HL-60/S4 treated with phorbol 12-myristate 13-acetate at 8.2 ng/mL for 4 days and 3 days (cell line): Measurements from ENCODE around the gene GZMA.
"Not testable (repeated sequence)": the region's sequence is repeated elsewhere in the genome, so short reads cannot be mapped to it uniquely, and the experiment has no call there.

Experiments
- in situ Hi-C: fragments of 300-500 bp; cut with MboI; formaldehyde crosslinking; loops from 2 replicates; pipeline ENCODE4 v1.15.0; 2022; ENCODE audit warnings: low sequenced_read_pairs

Gene GZMA

DNA sequence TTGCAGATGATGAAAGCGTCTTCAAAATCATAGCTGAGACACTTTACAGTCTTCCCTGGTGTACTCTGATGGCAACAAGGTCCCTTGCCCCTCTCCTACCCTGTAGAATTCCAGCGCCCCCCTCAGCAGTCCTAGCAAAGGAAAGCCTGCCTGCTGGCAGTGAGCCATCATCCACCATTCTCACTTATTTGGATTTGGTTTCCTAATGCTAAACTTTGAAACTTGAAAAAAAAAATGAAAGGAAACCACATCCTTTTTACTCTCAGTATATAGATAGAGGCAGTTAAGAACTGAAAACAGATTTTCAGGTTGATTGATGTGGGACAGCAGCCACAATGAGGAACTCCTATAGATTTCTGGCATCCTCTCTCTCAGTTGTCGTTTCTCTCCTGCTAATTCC is at the start of gene GZMA:
GZMA (plus strand) TSS at position 299 of the 400 bp plus-strand sequence; CDS start at position 336, 37 bp downstream.
- in situ Hi-C loops, result no loop called here

DNA sequence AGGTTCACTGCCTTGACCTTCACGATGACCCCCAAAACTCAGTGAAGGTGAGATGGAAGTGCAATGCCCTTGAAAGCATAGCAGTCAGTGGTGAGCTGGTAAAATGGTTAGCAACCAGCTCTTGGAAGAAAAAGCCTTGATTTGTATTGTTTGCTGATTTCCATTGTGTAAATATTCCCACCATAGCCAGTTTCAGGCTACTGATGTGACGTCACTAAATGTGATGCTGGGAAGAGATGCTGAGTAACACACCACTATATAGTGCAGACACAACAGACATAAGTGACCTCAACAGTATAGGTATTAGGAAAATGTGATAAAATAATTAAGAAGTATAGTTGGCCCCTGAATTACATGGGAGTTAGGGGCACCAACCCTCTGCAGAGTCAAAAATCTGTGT is 47.3 kb upstream of the GZMA start:
- in situ Hi-C loops, result no loop called here

DNA sequence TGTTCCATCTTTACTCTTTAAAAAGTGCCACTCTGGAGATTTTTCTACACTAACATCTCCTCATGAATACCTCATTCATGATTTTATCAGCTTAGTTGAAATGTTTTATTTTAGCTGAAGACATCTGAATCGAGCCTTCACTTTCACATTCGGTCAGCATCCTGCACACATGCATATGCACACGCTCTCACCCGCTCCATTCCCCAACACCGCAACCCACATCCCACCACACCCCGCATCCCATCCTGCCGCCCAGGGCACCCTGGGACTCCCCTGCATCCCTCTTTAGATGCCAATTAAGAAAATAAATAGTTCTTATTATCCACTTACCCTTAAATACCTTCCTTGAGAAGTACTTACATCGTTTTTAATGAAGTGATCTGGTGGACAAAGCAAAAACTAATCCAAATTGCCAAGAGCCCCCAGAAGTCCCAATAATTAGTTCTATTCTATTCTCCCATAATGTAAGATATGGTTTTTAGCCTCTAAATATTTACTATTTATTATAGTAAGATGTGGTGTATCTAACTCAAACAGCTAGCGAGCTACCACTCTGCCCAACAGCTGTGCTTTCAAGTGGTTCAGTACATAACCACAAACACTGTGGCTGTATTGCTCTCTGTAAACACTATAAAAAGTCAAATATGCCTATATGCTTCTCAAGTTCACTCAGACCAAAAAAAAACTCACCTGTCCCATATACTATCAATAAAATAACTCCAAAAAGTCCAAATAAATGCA is 40.2 kb upstream of the GZMA start:
- in situ Hi-C loops, result no loop called here

DNA sequence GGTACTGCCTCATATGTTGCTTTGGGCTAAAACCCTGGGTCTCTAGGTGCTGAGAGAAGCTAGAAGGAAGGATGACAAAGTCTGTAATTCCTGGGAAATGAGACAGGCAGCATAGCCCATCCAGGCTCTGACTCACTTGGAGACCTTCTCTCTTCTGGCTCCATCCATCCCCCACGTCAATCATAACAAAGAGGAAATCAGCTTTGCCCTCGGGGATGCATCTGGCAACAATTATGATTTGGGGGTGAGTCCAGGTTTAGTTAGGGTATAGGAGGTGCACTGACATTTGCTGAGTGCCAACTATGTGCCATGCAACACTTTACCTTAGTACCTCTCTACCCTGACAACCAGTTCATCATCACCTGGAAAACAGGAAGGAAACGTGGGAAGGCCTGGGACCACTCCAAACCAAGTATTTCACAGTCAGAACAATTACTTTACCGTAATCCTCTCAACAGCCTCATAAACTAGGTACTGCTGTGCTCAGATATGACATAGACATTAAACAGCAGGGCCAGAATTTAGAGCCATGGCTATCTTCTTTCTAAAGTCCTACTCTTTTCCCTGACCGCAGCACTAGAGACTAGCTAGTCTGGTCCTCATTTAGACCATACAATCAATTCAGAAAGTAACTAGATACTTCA is 39.1 kb upstream of the GZMA start:
- in situ Hi-C loops, result no loop called here

DNA sequence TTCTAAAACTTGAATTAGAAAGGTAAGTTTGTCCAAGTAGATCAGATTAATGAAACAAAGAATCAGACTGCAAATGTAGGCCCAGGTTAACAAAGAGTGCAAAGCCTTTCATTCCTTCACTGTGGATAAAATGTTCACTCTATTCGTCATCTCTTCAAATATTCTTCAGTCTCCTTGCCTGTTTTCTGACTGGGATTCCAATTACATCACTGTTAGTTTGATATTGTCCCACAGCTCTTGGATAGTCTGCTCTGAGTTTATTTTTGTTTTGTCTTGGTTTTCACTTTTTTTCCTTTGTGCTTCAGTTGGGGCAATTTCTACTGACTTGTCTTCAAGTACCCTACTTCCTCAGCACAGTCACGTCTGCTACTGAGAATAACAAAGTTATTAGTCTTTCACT is 38.5 kb upstream of the GZMA start:
- in situ Hi-C loops, result no loop called here

DNA sequence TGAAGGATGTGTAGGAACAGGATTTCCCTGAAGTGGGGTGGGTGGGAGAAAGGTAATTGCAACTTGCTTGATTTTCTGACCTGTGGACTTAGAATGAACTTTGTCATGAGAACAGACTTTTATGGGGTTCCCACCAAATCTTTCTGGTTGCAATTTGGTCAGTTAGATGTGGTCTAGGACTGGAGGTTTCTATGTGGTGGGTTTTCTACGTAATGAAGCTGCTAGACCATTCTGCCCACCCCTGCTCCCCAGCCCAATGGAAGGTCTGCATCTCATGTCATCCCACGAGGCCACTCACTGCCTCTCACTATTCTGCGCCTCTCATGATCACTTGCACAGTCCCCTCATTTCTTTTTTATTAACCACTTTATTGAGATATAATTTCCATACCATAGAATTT is 37.9 kb upstream of the GZMA start:
- in situ Hi-C loops, result no loop called here

DNA sequence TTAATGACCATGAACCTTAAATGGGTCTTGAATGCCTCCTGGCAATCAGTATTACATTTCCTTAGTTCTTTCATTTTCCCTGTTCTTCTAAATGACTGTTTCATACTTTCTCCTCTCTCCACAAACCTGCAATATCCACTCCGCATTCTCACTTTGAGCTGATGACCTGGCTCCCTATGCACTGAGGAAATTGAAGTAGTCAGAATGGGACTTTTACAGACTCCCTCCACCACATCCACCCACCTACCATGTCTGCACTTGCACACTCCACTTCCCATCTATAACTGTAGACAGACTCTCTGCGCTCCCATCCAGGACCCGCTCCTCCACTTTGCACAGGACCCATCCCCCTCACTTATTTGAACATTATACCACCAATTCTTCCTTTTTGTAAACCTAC is 36.2 kb upstream of the GZMA start:
- in situ Hi-C loops, result no loop called here

DNA sequence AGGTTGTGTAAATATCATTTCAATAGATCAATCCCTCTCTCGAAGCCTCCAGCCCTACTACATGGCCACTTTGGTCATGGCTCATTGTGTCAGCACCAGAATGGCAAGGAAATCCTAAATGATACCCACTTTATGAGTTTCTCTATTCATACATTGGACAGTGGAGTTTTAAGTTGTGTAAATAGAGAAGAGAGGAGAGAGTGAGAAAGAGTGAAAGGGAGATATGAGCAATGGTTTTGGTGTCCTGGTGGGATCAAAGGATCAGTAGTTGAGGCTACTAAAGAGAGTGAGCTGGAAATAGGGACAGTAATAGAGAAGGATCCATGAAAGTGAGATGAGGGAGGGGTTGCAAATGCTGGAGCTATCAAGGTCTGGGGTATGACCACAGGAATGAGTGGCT is 31.5 kb upstream of the GZMA start:
- in situ Hi-C loops, result no loop called here

DNA sequence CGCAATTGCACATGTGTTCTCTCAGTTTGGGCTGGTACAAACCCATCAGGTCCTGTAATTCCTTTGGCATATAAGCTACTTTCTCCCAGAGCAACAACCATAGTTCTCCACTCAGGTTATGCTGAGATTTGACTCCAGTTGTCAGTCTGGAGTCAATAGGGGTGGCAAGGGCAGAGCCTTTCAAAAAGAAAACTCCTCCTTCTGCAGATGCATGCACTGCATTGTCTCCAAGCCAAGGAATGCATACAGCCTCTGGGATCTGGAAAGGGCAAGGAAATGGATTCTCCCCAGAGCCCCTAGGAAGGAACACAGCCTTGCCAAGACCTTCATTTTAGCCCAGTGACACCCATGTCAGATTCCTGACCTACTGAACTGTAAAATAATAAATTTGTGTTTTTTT is 31.0 kb upstream of the GZMA start:
- in situ Hi-C loops, result no loop called here

DNA sequence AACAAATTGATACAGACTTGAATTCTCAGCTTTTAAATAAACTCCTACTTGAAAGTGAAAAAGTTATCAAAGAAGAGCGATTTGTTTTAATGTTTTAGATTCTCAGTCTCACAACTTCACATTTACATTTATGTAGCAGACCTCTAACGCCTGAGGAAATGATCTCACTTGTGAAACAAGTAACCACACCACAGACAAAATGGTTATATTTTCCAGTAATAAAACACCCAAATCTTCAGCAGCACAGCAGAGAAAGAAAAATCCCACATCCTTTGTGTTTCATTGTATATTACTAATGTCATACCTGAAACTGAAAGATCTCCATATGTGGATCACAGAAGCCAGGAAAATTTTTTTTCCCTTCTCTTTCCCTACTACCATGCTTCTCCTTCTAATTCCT is 29.8 kb upstream of the GZMA start:
- in situ Hi-C loops, result no loop called here

DNA sequence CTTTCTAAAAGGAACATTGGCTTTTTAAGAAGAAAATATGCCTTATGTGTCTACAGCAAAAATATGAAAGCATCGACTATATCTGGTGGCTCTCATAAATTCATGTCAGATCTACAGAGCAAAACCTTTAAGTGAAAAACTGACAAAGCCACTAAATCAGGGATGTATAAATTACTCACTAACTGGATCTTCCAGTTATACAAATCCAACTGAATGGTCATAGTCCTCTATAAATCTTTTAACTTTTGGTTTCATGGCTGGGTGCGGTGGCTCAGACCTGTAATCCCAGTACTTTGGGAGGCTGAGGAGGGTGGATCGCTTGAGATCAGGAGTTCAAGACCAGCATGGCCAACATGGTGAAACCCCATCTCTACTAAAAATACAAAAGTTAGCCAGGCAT is 29.2 kb upstream of the GZMA start:
- in situ Hi-C loops, result no loop called here

DNA sequence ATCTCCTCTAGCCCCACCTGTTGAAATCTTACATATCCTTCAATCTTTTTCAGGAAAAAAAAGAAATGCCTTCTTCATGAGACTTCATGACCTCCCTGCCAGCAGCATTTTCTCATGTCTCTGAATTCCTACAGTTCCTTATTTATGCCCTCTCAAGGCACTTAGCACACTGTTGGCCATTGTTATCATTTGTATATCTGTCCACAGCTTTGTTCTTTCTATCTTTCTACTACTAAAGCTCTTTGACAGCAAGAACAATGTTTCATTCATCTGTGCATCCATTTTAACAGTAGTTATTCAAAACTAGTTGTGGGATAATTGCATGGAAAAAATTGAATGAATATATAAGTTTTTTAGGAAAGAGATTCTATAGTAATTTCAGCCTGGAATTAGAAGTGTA is 20.9 kb upstream of the GZMA start:
- in situ Hi-C loops, result no loop called here

DNA sequence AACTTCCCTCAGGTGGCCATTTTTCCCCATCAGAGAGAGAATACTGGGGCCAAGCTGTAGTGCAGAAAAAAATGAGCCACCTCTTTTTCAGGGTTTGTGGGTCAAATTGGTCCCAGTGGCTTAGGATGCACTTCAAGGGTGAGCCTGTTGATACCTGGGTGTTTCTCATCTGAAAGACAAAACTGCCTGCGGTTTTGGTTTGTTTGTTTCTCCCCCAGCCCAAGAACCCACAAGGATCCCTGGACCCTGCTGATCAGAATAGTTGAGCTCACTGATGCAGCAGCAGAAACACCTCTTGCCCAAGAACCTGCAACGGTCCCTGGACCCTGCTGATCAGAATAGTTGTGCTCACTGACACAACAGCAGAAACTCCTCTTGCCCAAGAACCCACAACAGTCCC is 13.1 kb upstream of the GZMA start:
- in situ Hi-C loops, result not testable (repeated sequence)

DNA sequence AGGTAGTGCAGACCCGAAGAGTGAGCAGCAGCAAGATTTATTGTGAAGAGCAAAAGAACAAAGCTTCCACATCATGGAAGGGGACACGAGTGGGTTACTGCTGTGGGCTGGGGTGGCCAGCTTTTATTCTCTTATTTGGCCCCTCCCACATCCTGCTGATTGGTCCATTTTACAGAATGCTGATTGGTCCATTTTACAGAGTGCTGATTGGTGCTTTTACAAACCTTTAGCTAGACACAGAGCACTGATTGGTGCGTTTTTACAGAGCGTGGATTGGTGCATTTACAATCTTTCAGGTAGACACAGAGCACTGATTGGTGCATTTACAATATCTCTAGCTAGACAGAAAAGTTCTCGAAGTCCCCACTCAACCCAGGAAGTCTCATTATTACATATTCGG is 11.4 kb upstream of the GZMA start:
- in situ Hi-C loops, result not testable (repeated sequence)

DNA sequence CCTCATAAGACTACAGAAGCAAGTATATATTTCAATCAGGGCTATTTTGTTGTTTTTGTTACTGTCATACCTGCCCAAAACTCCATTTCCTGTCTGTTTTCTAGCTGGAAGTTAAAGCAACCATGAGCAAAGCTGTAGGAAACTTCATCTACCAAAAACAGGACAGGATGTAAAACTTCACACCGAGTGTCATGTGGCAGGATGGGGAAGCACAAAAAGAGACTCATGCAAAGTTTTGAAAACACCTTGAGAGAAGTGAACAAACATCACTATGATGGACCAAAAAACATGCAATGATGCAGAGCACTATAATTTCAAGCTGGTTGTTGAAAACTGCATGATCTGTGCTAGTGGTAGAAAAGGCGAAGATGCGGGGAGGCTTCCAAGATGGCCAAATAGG is 6.3 kb upstream of the GZMA start:
- in situ Hi-C loops, result no loop called here

DNA sequence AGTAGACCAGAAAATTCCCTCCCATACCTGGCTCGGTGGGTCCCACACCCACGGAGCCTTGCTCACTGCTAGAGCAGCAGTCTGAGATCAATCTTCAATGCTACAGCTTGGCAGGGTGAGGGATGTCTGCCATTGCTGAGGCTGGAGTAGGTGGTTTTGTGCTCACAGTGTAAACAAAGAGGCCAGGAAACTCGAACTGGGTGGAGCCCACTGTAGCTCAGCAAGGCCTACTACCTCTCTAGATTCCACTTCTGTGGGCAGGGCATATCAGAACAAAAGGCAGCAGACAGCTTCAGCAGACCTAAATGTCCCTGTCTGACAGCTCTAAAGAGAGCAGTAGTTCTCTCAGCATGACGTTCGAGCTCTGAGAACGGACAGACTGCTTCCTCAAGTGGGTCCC is 5.6 kb upstream of the GZMA start:
- in situ Hi-C loops, result no loop called here

DNA sequence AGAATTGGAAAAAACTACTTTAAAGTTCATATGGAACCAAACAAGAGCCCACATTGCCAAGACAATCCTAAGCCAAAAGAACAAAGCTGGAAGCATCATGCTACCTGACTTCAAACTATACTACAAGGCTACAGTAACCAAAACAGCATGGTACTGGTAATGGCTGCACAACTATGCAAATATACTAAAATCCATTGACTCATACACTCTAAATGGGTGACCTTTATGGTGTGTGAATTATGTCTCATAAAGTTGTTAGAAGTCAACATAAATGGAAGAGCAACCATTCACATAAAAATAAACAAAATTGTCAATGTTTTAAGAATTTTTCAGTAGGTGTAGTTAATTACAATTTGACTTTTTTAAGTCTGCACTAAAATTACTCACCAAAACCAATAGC is 1.3 kb upstream of the GZMA start:
- in situ Hi-C loops, result not testable (repeated sequence)

DNA sequence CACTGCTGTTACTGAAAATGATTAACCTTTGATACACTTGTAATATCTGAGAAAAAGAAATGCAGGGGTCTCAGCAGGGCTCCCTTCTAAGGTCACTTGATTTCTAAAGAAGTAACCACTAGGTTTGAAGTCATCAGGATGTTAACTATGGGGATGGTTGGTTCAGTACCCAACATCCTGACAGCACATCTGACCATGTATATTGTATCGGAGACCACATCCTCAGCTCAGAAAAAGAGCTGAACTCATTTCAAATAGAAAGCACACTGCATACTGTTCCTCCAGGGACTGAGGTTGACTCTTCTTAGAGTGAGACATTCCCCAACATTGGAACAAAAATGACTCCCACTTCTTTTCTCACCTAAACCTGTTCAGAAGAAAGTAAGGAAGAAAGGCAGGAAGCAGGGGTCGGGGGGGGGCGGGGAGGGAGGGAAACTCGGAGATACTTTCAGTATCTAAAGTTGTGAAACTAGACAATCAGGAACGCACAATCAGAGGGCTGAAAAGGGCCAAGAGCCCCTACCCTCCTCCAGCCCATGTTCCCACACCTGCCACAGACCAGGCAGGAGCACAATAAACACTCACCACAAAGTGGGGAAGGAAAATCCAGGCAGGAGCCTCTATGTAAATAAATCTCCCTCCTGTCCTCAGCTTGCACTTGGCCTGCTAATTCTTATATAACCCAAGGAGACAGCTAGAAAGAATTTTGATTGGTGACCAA is 730 bp upstream of the GZMA start:
- in situ Hi-C loops, result no loop called here

DNA sequence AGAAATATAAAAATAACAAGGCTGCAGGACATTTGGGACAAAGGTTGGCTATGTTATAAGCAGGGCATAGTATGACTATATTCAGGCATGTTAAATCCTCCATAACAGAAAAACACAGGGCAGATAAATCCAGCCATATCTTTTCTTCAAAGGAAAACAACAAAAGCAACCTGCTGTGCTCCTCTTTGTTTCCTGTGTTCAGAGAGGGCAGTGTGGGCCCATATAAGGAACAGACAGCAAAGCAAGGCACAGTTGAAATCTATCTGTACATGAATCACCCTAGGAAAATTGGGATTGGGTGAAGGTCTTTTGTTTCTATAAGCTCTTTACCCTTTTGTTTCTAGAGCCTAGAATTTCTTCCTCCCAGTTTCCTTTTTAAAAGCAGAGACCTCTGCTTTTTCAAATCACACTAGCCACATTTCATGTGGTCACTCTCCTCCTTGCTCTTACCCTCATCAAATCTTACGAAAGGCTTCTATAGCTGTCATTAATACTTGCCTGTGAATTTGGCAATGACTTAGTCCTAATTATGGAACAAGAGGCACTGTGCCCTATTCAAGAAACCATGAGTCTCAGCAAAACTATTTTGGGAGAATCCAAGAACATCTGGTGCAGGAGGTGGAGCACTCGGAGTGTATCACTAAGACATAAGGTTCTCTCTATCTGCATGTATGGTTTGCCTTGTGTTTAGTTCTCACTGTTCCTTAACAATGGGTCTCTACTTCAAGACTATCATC is 1.8 kb downstream of the GZMA start:
- in situ Hi-C loops, result no loop called here

DNA sequence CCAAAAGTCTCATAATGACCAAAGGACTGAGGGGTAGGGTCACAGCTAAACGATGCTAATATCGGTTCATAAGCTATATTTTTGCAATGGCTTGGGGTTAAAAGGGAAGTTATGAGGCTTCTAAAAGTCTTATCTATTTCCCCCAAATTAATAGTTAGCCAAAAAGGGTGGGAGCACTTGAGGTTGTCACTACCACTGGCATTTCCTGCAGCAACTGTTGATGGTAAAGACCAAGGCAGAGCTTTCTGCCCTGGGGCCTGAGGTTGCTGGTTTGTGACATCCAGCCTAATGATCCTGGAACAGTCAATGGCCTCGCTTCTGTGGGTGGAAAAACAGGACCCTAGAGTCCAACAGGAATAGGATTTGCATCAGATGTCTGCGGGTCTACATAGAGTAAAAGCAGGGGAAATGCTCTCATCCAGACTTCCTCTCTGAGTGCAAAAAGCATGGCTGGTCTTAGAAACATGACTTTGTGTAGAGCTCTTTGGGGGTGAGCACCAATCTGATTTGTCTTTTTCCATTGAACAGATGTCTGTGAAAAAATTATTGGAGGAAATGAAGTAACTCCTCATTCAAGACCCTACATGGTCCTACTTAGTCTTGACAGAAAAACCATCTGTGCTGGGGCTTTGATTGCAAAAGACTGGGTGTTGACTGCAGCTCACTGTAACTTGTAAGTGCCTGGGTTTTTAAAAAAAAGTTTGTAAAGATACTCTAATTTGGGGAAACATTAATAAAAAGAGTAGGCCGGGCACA is 2.7 kb downstream of the GZMA start:
- in situ Hi-C loops, result no loop called here

DNA sequence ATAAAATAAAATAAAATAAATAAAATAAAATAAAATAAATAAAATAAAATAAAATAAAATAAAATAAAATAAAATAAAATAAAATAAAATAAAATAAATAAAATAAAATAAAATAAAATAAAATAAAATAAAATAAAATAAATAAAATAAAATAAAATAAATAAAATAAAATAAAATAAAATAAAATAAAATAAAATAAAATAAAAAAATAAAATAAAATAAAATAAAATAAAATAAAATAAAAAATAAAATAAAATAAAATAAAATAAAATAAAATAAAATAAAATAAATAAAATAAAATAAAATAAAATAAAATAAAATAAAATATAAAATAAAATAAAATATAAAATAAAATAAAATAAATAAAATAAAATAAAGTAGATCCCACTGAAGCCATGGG is 3.5 kb downstream of the GZMA start:
- in situ Hi-C loops, result not testable (repeated sequence)
